ENCODE measurements around the gene TEX44. TPM values are rescaled to one million over a fixed set of nuclear protein-coding genes. Genes with fewer than 3 reads are reported as not detected.
A peak's percentile ranks its signal among the peaks of the same experiment; 100 is the strongest.
"Not testable (repeated sequence)": the region's sequence is repeated elsewhere in the genome, so short reads cannot be mapped to it uniquely, and the experiment has no call there.

Gene TEX44
- total RNA-seq, 4 donors from 2014 or later, result not detected

DNA sequence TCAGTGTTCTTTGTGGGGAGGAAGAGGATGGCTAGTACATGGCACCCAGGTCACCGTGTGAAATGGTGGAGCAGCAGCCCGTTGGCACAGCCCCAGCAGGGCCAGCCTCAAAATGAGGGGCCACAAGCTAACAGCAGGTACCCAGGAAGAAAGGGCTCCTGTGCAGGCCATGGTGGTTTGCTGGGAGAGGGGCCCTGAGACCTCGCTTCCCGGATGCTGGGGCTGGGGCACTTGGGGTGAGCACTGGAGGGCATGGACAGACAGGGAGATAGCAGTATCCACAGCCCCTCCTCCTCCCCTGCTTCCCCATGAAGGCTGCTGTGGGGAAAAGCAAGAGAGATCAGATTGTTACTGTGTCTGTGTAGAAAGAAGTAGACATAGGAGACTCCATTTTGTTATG is 16.2 kb upstream of the TEX44 start:
- no peak for TF ChIP-seq POLR2A (IDR thresholded peaks at IDR 0.05)
- TF ChIP-seq, protein P1, sequence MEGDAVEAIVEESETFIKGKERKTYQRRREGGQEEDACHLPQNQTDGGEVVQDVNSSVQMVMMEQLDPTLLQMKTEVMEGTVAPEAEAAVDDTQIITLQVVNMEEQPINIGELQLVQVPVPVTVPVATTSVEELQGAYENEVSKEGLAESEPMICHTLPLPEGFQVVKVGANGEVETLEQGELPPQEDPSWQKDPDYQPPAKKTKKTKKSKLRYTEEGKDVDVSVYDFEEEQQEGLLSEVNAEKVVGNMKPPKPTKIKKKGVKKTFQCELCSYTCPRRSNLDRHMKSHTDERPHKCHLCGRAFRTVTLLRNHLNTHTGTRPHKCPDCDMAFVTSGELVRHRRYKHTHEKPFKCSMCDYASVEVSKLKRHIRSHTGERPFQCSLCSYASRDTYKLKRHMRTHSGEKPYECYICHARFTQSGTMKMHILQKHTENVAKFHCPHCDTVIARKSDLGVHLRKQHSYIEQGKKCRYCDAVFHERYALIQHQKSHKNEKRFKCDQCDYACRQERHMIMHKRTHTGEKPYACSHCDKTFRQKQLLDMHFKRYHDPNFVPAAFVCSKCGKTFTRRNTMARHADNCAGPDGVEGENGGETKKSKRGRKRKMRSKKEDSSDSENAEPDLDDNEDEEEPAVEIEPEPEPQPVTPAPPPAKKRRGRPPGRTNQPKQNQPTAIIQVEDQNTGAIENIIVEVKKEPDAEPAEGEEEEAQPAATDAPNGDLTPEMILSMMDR (IDR thresholded peaks at IDR 0.05), result no peak
- no peak overlapping the region for H3K4me3 ChIP-seq (ENCODE audit: low read depth, poor library complexity, severe bottlenecking)
- no peak for DNase-seq (ENCODE audit: low spot score in 2 of 2)
- 77 to 79% methylated on average over 4 of the region's 4 CpGs for WGBS, 2 donors
- intact Hi-C loops (cut with DNase I; ENCODE audit: low total_unique reads), result no loop called here

DNA sequence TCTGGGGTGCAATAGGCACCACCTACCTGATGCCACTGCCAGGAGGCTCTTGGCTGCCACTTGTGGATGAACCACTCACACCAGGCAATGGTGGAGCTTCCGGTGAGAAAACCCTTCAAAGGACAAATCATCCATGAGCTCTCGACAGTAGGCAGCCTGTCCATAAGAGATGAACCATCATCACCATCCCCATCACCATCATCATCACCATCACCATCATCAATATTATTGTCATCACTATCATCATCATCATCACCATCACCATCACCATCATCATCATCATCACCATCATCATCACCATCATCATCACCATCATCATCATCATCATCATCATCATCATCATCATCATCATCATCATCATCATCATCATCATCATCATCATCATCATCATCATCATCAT is 14.0 kb upstream of the TEX44 start:
- DNase-seq (ENCODE audit: low spot score in 2 of 2); intact Hi-C loops (cut with DNase I; ENCODE audit: low total_unique reads); H3K4me3 ChIP-seq (ENCODE audit: low read depth, poor library complexity, severe bottlenecking): not testable (repeated sequence)
- WGBS, 2 donors, result 93 to 100% methylated on average over 2 of the region's 2 CpGs

DNA sequence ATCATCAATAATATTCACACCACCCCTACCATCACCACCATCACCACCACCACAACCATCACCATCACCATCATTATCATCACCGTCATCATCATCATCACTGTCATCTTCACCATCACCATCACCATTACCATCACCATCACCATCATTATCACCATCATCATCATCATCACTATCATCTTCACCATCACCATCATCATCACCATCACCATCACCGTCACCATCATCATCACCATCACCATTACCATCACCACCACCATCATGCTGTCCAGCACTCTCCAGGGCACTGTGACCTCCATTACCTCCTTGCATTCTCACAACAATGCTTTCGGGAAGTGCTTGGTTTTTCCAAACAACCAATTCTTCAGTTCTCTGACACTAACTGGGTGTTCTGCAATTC is 13.1 kb upstream of the TEX44 start:
- no peak for DNase-seq (ENCODE audit: low spot score in 2 of 2)
- WGBS, 2 donors, result 81 to 89% methylated on average over 3 of the region's 3 CpGs
- TF ChIP-seq, protein P1 (IDR thresholded peaks at IDR 0.05), result peak in 1 of 3 donors; percentile 47
- TF ChIP-seq POLR2A (IDR thresholded peaks at IDR 0.05), result no peak
- H3K4me3 ChIP-seq (ENCODE audit: low read depth, poor library complexity, severe bottlenecking), result no peak overlapping the region
- intact Hi-C loops (cut with DNase I; ENCODE audit: low total_unique reads), result no loop called here

DNA sequence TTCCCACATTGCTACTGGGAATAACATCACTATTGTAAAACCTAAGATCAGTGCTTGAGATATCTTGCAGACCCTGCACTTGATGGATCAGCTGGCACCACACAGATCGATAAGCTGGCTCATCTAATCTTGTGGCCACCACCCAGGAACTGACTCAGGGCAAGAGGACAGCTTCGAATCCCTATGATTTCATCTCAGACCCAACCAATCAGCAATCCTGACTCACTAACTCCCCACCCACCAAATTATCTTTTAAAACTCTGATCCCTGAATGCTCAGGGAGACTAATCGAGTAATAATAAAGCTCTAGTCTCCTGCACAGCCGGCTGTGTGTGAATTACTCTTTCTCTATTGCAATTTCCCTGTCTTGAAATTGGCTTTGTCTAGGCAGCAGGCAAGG is 11.3 kb upstream of the TEX44 start:
- TF ChIP-seq, protein P1 (IDR thresholded peaks at IDR 0.05), result no peak
- TF ChIP-seq POLR2A (IDR thresholded peaks at IDR 0.05), result no peak
- DNase-seq (ENCODE audit: low spot score in 2 of 2), result no peak
- H3K4me3 ChIP-seq (ENCODE audit: low read depth, poor library complexity, severe bottlenecking), result no peak overlapping the region
- WGBS, 2 donors, result 63 to 79% methylated on average over 4 of the region's 4 CpGs
- intact Hi-C loops (cut with DNase I; ENCODE audit: low total_unique reads), result no loop called here

DNA sequence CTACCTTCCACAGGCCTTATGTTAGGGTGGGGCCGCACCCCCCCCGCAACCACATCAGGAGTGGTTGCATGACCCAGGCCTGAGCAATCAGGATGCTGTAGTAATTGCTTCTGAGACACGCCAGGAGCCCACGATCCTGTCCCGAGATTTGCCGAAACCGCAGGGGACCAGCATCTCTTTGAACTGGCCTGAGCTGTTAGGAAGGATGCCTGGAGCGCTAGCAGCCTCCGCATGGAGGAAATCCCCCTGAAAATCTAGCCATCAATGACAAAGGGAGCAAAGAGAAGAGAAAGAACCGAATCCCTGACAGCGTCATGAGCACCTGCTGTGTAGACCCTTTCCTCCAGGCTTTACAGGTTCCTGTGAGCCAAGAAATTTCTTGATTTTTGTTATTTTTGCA is 8.7 kb upstream of the TEX44 start:
- no peak for DNase-seq (ENCODE audit: low spot score in 2 of 2)
- no peak for TF ChIP-seq POLR2A (IDR thresholded peaks at IDR 0.05)
- TF ChIP-seq, protein P1 (IDR thresholded peaks at IDR 0.05), result no peak
- intact Hi-C loops (cut with DNase I; ENCODE audit: low total_unique reads), result no loop called here
- WGBS, 2 donors, result 68% methylated on average over 11 of the region's 11 CpGs
- no peak overlapping the region for H3K4me3 ChIP-seq (ENCODE audit: low read depth, poor library complexity, severe bottlenecking)

DNA sequence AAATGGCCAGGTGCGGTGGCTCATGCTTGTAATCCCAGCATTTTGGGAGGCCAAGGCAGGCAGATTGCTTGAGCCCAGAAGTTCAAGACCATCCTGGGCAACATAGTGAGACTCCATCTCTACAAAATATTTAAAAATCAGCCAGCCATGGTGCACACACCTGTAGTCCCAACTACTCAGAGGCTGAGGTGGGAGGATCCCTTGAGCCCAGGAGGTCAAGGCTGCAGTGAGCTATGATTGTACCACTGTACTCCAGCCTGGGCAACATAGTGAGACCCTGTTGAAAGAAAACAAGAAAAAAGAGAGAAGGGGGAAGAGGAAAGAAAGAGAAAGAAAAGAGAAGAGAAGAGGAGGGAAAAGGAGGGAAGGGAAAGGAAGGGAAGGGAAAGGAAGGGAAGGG is 4.9 kb upstream of the TEX44 start:
- 89 to 94% methylated on average over 1 of the region's 1 CpG for WGBS, 2 donors
- intact Hi-C loops (cut with DNase I; ENCODE audit: low total_unique reads); H3K4me3 ChIP-seq (ENCODE audit: low read depth, poor library complexity, severe bottlenecking); DNase-seq (ENCODE audit: low spot score in 2 of 2): not testable (repeated sequence)

DNA sequence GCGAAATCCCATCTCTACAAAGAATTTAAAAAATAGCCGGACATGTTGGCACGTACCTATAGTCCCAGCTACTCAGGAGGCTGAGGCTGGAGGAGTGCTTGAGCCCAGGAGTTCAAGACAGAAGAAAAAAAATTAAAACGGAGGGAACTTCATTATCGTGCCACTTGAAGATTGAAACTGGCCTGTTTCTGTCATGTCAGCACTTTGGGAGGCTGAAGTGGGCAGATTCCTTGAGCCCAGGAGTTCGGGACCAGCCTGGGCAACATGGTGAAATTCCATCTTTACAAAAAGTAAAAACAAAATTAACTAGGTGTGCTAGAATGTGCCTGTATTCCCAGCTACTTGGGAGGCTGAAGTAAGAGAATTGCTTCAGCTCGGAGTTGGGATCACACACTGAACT is 3.0 kb upstream of the TEX44 start:
- H3K4me3 ChIP-seq (ENCODE audit: low read depth, poor library complexity, severe bottlenecking), result no peak overlapping the region
- no peak for TF ChIP-seq POLR2A (IDR thresholded peaks at IDR 0.05)
- TF ChIP-seq, protein P1 (IDR thresholded peaks at IDR 0.05), result no peak
- 81 to 84% methylated on average over 7 of the region's 7 CpGs for WGBS, 2 donors
- no peak for DNase-seq (ENCODE audit: low spot score in 2 of 2)
- intact Hi-C loops (cut with DNase I; ENCODE audit: low total_unique reads), result no loop called here

All from lower leg skin (tissue), 4 donors.